Measurements from ENCODE around the gene APOBEC3B.
"Not testable (repeated sequence)": the region's sequence is repeated elsewhere in the genome, so short reads cannot be mapped to it uniquely, and the experiment has no call there.

The APOBEC3B gene

GRCh38 chr22:39031434-39032295 lies 49.5 kb downstream of the APOBEC3B start:
- not testable (repeated sequence) for DNase-seq (ENCODE audit: low spot score)

GRCh38 chr22:39037071-39037470 lies 54.9 kb downstream of the APOBEC3B start:
- DNase-seq (ENCODE audit: low spot score) = not testable (repeated sequence)

- no peak for DNase-seq (ENCODE audit: low spot score)
Measured at GRCh38 chr22:39039306-39040126, 57.4 kb downstream of the APOBEC3B start.

GRCh38 chr22:39040155-39040537 lies 58.0 kb downstream of the APOBEC3B start:
- not testable (repeated sequence) for DNase-seq (ENCODE audit: low spot score)

- DNase-seq (ENCODE audit: low spot score) = peak; percentile 87
Measured at GRCh38 chr22:39040538-39041296, 58.6 kb downstream of the APOBEC3B start, which contains the start of gene APOBEC3F. Gene APOBEC3F (plus strand): TSS chr22:39040864. CDS start chr22:39040961, 97 bp downstream.

- DNase-seq (ENCODE audit: low spot score) = no peak
Measured at GRCh38 chr22:39041908-39042307, 59.8 kb downstream of the APOBEC3B start.
